Mesenchymal stem cell (in vitro differentiated cells and primary cell): ENCODE results near the gene UCHL5.

Experiments
- DNase-seq: peaks from one replicate; pipeline ENCODE4 v3.0.0-alpha.2; 2013
- H2AFZ ChIP-seq: one replicate; pipeline ENCODE4 v1.6.1; 2013; ENCODE audit warnings: low read depth, mild to moderate bottlenecking, control low read depth, inconsistent platforms, low read length, moderate library complexity
- H2AK5ac ChIP-seq: 2 replicates; pipeline ENCODE4 v1.6.1; 2013; ENCODE audit warnings: low read length, moderate library complexity, mild to moderate bottlenecking, inconsistent platforms; ENCODE audit not compliant: severe bottlenecking
- H2BK120ac ChIP-seq: one replicate; pipeline ENCODE4 v1.6.1; 2013; ENCODE audit warnings: low read depth, mild to moderate bottlenecking, inconsistent platforms, low read length, moderate library complexity
- H2BK12ac ChIP-seq, 2 experiments: one replicate each; pipeline ENCODE4 v1.6.1; 2013; ENCODE audit warnings: inconsistent platforms in 2 of 2, low read length in 2 of 2, mild to moderate bottlenecking in 2 of 2, moderate library complexity in 2 of 2, control low read depth in 1 of 2
- H2BK15ac ChIP-seq: one replicate; pipeline ENCODE4 v1.6.1; 2013; ENCODE audit warnings: mild to moderate bottlenecking, low read depth, inconsistent platforms; ENCODE audit not compliant: poor library complexity, severe bottlenecking
- H2BK5ac ChIP-seq: 2 replicates; pipeline ENCODE4 v1.6.1; 2013; ENCODE audit warnings: low read depth, mild to moderate bottlenecking, low read length, control low read depth, inconsistent platforms; ENCODE audit not compliant: poor library complexity, severe bottlenecking
- H3K14ac ChIP-seq, 2 experiments: one replicate each; pipeline ENCODE4 v1.6.1; 2013; ENCODE audit warnings: inconsistent platforms in 2 of 2, low read length in 2 of 2, control low read depth in 1 of 2, mild to moderate bottlenecking in 1 of 2, moderate library complexity in 1 of 2
- H3K18ac ChIP-seq, 2 experiments: one replicate each; pipeline ENCODE4 v1.6.1; 2013; ENCODE audit warnings: inconsistent platforms in 2 of 2, low read length in 2 of 2, control low read depth in 1 of 2, low read depth in 1 of 2, mild to moderate bottlenecking in 1 of 2
- H3K23ac ChIP-seq, 2 experiments: one replicate each; pipeline ENCODE4 v1.6.1; 2013; ENCODE audit warnings: inconsistent platforms in 2 of 2, low read length in 2 of 2, mild to moderate bottlenecking in 2 of 2, moderate library complexity in 2 of 2, control low read depth in 1 of 2
- H3K27ac ChIP-seq: 2 replicates; pipeline ENCODE4 v1.5.1; 2013; ENCODE audit warnings: mild to moderate bottlenecking, moderate library complexity, low read length, control low read depth, inconsistent platforms; ENCODE audit not compliant: poor library complexity, severe bottlenecking
- H3K27me3 ChIP-seq, 2 experiments: 2 replicates each; pipeline versions ENCODE4 v1.6.1 to v1.7.0; 2013; ENCODE audit warnings: low read length in 2 of 2, mild to moderate bottlenecking in 2 of 2, moderate library complexity in 2 of 2, control low read depth in 1 of 2, inconsistent platforms in 1 of 2; ENCODE audit not compliant: control insufficient read depth in 1 of 2, insufficient read depth in 1 of 2
- H3K36me3 ChIP-seq, 2 experiments: 2 replicates each; pipeline versions ENCODE4 v1.6.1 to v1.7.0; 2013; ENCODE audit warnings: low read length in 2 of 2, control low read depth in 1 of 2, inconsistent platforms in 1 of 2, low read depth in 1 of 2, mild to moderate bottlenecking in 1 of 2; ENCODE audit not compliant: insufficient read depth in 2 of 2, control insufficient read depth in 1 of 2
- H3K4ac ChIP-seq, 2 experiments: one replicate each; pipeline ENCODE4 v1.6.1; 2013; ENCODE audit warnings: inconsistent platforms in 2 of 2, low read length in 2 of 2, mild to moderate bottlenecking in 2 of 2, moderate library complexity in 2 of 2, control low read depth in 1 of 2, low read depth in 1 of 2
- H3K4me1 ChIP-seq: 2 replicates; pipeline ENCODE4 v1.6.1; 2013; ENCODE audit warnings: low read depth, low read length, control low read depth; ENCODE audit not compliant: control insufficient read depth, insufficient read depth
- H3K4me2 ChIP-seq: 2 replicates; pipeline ENCODE4 v1.6.1; 2013; ENCODE audit warnings: low read length, mild to moderate bottlenecking, inconsistent platforms; ENCODE audit not compliant: poor library complexity, severe bottlenecking
- H3K4me3 ChIP-seq, 2 experiments: 2 replicates each; pipeline versions ENCODE4 v1.5.1 to v1.7.0; 2013; ENCODE audit warnings: low read length in 2 of 2, mild to moderate bottlenecking in 2 of 2, control low read depth in 1 of 2, low read depth in 1 of 2; ENCODE audit not compliant: insufficient read depth in 1 of 2
- H3K79me1 ChIP-seq: replicated peaks from 2 replicates; pipeline ENCODE4 v1.6.1; 2013; ENCODE audit warnings: mild to moderate bottlenecking, control low read depth, low read length, inconsistent platforms; ENCODE audit not compliant: poor library complexity, severe bottlenecking
- H3K9ac ChIP-seq: 2 replicates; pipeline ENCODE4 v1.7.0; 2013; ENCODE audit warnings: mild to moderate bottlenecking, low read length, moderate library complexity
- H3K9me3 ChIP-seq: 2 replicates; pipeline ENCODE4 v1.7.0; 2013; ENCODE audit warnings: mild to moderate bottlenecking, low read length; ENCODE audit not compliant: control insufficient read depth
- H4K8ac ChIP-seq: one replicate; pipeline ENCODE4 v1.6.1; 2013; ENCODE audit warnings: inconsistent platforms, mild to moderate bottlenecking, low read length, moderate library complexity
- H4K91ac ChIP-seq: one replicate; pipeline ENCODE4 v1.6.1; 2013; ENCODE audit warnings: mild to moderate bottlenecking, low read length, inconsistent platforms
- WGBS: methylation state at CpG from one replicate; pipeline ENCODE4 v1.1.7; 2013; ENCODE audit warnings: mixed read lengths; 5-methylcytosine and 5-hydroxymethylcytosine counted together

Gene UCHL5

GRCh38 chr1:193102662-193103061 lies 43.5 kb upstream of the UCHL5 start:
- no peak overlapping the region for H4K91ac ChIP-seq
- no peak overlapping the region for H3K18ac ChIP-seq
- H4K8ac ChIP-seq, result no peak overlapping the region
- peaks cover 15% of the 10 kb centered on the region for H3K79me1 ChIP-seq
- no peak overlapping the region for H3K4ac ChIP-seq
- H3K4me1 ChIP-seq, result peaks cover 1% of the 10 kb centered on the region
- H2AFZ ChIP-seq, result no peak overlapping the region
- H3K14ac ChIP-seq, result no peak overlapping the region
- no peak overlapping the region for H3K4me3 ChIP-seq
- no peaks in the 10 kb centered on the region for H3K27me3 ChIP-seq
- H3K9ac ChIP-seq, result peak overlapping the region; percentile 97
- no peak overlapping the region for H2BK15ac ChIP-seq
- no peak overlapping the region for H3K23ac ChIP-seq
- H2BK120ac ChIP-seq, result no peak overlapping the region
- no peak for DNase-seq
- H3K4me2 ChIP-seq, result no peak overlapping the region
- no peak overlapping the region for H3K27ac ChIP-seq
- H3K9me3 ChIP-seq, result no peaks in the 10 kb centered on the region
- no peak overlapping the region for H2AK5ac ChIP-seq
- no peak overlapping the region for H2BK12ac ChIP-seq
- H2BK5ac ChIP-seq, result no peak overlapping the region
- peaks cover 10 to 32% of the 10 kb centered on the region in 2 experiments for H3K36me3 ChIP-seq
- 100% methylated on average over 3 of the region's 5 CpGs for WGBS

- Histone ChIP-seq H2BK15ac (no peak overlapping the region), H2BK5ac (no peak overlapping the region), H3K27me3 (no peaks in the 10 kb centered on the region), H3K14ac (no peak overlapping the region), H2AFZ (no peak overlapping the region), H4K91ac (no peak overlapping the region), H3K4me3 (no peak overlapping the region), H3K4ac (no peak overlapping the region), H2AK5ac (no peak overlapping the region), H3K9ac (no peak overlapping the region), H3K9me3 (no peaks in the 10 kb centered on the region), H2BK120ac (no peak overlapping the region), H2BK12ac (no peak overlapping the region), H3K27ac (no peak overlapping the region), H3K36me3 (peaks cover 9 to 91% of the 10 kb centered on the region in 2 experiments), H3K4me1 (no peaks in the 10 kb centered on the region), H3K79me1 (peaks cover 4% of the 10 kb centered on the region), H3K18ac (no peak overlapping the region), H4K8ac (no peak overlapping the region), H3K4me2 (no peak overlapping the region), H3K23ac (no peak overlapping the region)
- no peak for DNase-seq
- 97% methylated on average over 10 of the region's 11 CpGs for WGBS
These were observed 35.0 kb upstream of the UCHL5 start for GRCh38 chr1:193094112-193094511.

GRCh38 chr1:193090865-193091264 lies 31.7 kb upstream of the UCHL5 start:
- Histone ChIP-seq H3K14ac (no peak overlapping the region), H3K18ac (no peak overlapping the region), H2BK12ac (no peak overlapping the region), H2BK15ac (no peak overlapping the region), H3K9me3 (no peaks in the 10 kb centered on the region), H3K4me3 (no peak overlapping the region), H2BK5ac (no peak overlapping the region), H4K8ac (no peak overlapping the region), H3K36me3 (peaks cover 9 to 77% of the 10 kb centered on the region in 2 experiments), H2BK120ac (no peak overlapping the region), H3K27ac (no peak overlapping the region), H3K23ac (no peak overlapping the region), H2AFZ (no peak overlapping the region), H3K4ac (no peak overlapping the region), H3K4me2 (no peak overlapping the region), H2AK5ac (no peak overlapping the region), H3K9ac (no peak overlapping the region), H3K4me1 (no peaks in the 10 kb centered on the region), H3K79me1 (peaks cover 5% of the 10 kb centered on the region), H3K27me3 (no peaks in the 10 kb centered on the region), H4K91ac (no peak overlapping the region)
- WGBS, result no CpG with 5 or more reads among the region's 1 CpG
- DNase-seq, result no peak

DNA sequence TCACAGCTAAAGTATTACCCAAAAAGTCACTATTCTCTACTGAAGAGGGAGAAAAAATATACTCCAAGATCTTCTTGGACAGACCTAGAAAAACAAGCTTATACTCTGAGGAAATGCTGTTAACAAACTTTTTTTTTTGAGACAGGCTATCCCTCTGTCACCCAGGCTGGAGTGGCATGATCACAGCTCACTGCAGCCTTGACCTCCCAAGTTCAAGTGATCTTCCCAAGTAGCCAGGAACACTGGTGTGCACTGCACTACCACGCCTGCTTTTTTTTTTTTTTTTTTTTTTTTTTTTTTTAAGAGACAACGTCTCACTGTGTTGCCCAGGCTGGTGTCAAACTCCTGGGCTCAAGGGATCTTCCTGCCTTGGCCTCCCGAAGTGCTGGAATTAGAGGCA lies 28.7 kb upstream of the UCHL5 start:
- Histone ChIP-seq H4K8ac (no peak overlapping the region), H3K4ac (no peak overlapping the region), H3K14ac (no peak overlapping the region), H3K4me3 (no peak overlapping the region), H3K23ac (no peak overlapping the region), H3K4me1 (no peaks in the 10 kb centered on the region), H3K4me2 (no peak overlapping the region), H3K27me3 (no peaks in the 10 kb centered on the region), H2AFZ (no peak overlapping the region), H3K9ac (no peak overlapping the region), H2BK15ac (no peak overlapping the region), H3K18ac (no peak overlapping the region), H2BK5ac (no peak overlapping the region), H2BK12ac (no peak overlapping the region), H4K91ac (no peak overlapping the region), H2AK5ac (no peak overlapping the region), H3K9me3 (no peaks in the 10 kb centered on the region), H3K79me1 (peaks cover 6% of the 10 kb centered on the region), H3K27ac (no peak overlapping the region), H3K36me3 (peaks cover under 1 to 79% of the 10 kb centered on the region in 2 experiments), H2BK120ac (no peak overlapping the region)
- 70% methylated on average over 1 of the region's 3 CpGs for WGBS
- DNase-seq, result no peak
